ENCODE data around the gene C1QTNF8. TPM values are rescaled to one million over a fixed set of nuclear protein-coding genes. Genes with fewer than 3 reads are reported as not detected.

Gene C1QTNF8
- total RNA-seq, 1 experiment from 2014 or later = not detected

DNA sequence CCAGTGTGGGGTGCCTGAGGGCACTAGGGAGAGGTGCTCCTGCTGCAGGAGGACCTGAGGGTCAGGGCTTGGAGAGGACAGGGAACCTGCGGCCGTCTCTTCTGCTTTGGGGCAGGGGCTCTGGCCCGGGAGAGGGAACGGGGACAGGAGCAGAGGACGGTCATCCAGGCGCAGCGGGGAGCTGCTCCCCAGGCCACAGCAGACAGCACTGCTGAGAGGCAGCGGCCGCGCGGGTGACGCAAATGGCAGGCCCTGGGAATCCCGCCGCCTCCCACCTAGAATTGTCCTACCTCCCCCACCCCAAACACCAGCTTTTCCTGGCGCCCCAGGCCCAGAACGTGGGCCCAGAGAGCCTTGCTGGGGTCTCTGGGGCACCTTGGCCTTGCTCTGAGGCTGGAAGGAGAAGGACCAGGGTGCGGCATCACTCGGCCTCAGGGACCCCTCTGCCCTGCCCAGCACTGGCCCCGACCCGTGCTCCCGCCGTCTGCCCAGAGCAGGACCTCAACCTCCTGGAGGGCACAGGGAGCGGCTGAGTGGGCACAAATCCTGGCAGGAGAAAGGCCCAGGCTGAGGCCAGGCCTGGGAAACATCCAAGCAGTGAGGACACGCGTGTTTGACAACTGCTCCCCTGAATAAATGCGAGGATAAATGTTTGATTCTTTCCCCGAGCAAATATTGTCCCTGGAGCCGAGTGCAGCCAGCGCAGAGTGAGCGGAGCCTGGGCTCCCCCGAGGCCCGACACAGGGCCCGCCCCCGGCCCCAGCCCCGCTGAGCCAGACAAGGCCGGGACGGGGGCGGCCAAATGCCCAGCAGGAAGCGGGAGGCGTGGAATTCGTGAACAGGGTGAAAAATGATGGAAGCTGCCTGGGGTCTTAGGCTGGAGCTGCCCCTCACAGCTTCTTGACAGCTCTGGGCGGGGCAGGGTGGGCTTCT, 15.0 kb downstream of the C1QTNF8 start:
- POLR2A ChIA-PET (ENCODE audit: unreplicated experiment) = no interaction called here
- H3K4me3 ChIP-seq (ENCODE audit: low read length) = no peak overlapping the region
- 0 out of 2 replicates have a peak, but pooled peaks cover 3% of the 10 kb centered on the region for H3K9me3 ChIP-seq (ENCODE audit: low read length)
- no peak for ATAC-seq
- TF ChIP-seq, protein P1, sequence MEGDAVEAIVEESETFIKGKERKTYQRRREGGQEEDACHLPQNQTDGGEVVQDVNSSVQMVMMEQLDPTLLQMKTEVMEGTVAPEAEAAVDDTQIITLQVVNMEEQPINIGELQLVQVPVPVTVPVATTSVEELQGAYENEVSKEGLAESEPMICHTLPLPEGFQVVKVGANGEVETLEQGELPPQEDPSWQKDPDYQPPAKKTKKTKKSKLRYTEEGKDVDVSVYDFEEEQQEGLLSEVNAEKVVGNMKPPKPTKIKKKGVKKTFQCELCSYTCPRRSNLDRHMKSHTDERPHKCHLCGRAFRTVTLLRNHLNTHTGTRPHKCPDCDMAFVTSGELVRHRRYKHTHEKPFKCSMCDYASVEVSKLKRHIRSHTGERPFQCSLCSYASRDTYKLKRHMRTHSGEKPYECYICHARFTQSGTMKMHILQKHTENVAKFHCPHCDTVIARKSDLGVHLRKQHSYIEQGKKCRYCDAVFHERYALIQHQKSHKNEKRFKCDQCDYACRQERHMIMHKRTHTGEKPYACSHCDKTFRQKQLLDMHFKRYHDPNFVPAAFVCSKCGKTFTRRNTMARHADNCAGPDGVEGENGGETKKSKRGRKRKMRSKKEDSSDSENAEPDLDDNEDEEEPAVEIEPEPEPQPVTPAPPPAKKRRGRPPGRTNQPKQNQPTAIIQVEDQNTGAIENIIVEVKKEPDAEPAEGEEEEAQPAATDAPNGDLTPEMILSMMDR (conservative IDR thresholded peaks at IDR 0.05; ENCODE audit: low read depth, low read length) = no peak
- TF ChIP-seq EZH2phosphoT487 (IDR thresholded peaks at IDR 0.05; ENCODE audit: borderline replicate concordance, low read length) = no peak
- no peak for TF ChIP-seq EZH2 (IDR thresholded peaks at IDR 0.05; ENCODE audit: low read length, unreplicated experiment)
- H3F3A ChIP-seq (ENCODE audit: low read length, unreplicated experiment) = no peaks in the 10 kb centered on the region
- no peaks in the 10 kb centered on the region for H4K20me1 ChIP-seq (ENCODE audit: low read length)
- no peaks in the 10 kb centered on the region for H3K36me3 ChIP-seq (ENCODE audit: low read depth, low read length)
- H3K79me2 ChIP-seq (ENCODE audit: low read length) = no peaks in the 10 kb centered on the region
- intact Hi-C loops (cut with micrococcal nuclease) = no loop called here
- no peak overlapping the region for H2AFZ ChIP-seq (ENCODE audit: low read length)
- no peak for DNase-seq
- no TSS peak for BruUV-seq (replicated peaks)
- H3K9me2 ChIP-seq (replicated peaks; ENCODE audit: low read length) = no peaks in the 10 kb centered on the region
- H3K4me2 ChIP-seq (ENCODE audit: low read length) = no peak overlapping the region
- H3K4me1 ChIP-seq (ENCODE audit: insufficient read depth, low read length) = peaks cover 29% of the 10 kb centered on the region
- CTCF ChIA-PET = no interaction called here
- H3K27ac ChIP-seq (ENCODE audit: low read length) = no peak overlapping the region
- no peaks in the 10 kb centered on the region for H3K27me3 ChIP-seq (ENCODE audit: low read length)
- no peak overlapping the region for H3K9ac ChIP-seq (ENCODE audit: low read length)

DNA sequence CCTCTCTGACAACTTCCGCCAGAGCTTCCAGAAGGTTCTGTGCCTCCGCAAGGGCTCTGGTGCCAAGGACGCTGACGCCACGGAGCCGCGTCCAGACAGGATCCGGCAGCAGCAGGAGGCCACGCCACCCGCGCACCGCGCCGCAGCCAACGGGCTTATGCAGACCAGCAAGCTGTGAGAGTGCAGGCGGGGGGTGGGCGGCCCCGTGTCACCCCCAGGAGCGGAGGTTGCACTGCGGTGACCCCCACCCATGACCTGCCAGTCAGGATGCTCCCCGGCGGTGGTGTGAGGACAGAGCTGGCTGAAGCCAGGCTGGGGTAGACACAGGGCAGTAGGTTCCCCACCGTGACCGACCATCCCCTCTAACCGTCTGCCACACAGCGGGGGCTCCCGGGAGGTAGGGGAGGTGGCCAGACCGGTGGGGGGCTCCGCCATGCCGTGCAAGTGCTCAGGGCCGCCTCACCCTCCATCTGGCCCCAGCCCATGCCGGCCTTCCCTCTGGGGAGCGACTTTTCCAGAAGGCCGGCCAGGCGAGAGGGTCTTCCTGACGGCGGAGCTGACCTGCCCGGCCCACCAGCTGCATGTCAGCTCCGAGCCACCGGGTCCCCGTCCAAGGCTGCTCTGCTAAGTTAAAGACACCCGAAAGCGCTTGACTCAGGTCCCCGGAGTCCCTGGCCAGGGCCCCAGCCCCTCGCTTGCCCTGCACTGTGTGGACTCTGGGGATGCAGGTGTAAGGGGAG, 16.1 kb downstream of the C1QTNF8 start:
- H3K4me1 ChIP-seq (ENCODE audit: insufficient read depth, low read length) = peaks cover 29% of the 10 kb centered on the region
- intact Hi-C loops (cut with micrococcal nuclease) = no loop called here
- no peaks in the 10 kb centered on the region for H4K20me1 ChIP-seq (ENCODE audit: low read length)
- TF ChIP-seq, protein P1 (conservative IDR thresholded peaks at IDR 0.05; ENCODE audit: low read depth, low read length) = no peak
- TF ChIP-seq EZH2 (IDR thresholded peaks at IDR 0.05; ENCODE audit: low read length, unreplicated experiment) (no peak), EZH2phosphoT487 (IDR thresholded peaks at IDR 0.05; ENCODE audit: borderline replicate concordance, low read length) (no peak)
- no peak overlapping the region for H2AFZ ChIP-seq (ENCODE audit: low read length)
- no peak overlapping the region for H3K9ac ChIP-seq (ENCODE audit: low read length)
- no peak overlapping the region for H3K4me3 ChIP-seq (ENCODE audit: low read length)
- no peaks in the 10 kb centered on the region for H3K9me2 ChIP-seq (replicated peaks; ENCODE audit: low read length)
- no peaks in the 10 kb centered on the region for H3K27me3 ChIP-seq (ENCODE audit: low read length)
- no peaks in the 10 kb centered on the region for H3K36me3 ChIP-seq (ENCODE audit: low read depth, low read length)
- no peak overlapping the region for H3K4me2 ChIP-seq (ENCODE audit: low read length)
- POLR2A ChIA-PET (ENCODE audit: unreplicated experiment) = no interaction called here
- H3K27ac ChIP-seq (ENCODE audit: low read length) = no peak overlapping the region
- H3K79me2 ChIP-seq (ENCODE audit: low read length) = no peaks in the 10 kb centered on the region
- no peaks in the 10 kb centered on the region for H3K9me3 ChIP-seq (ENCODE audit: low read length)
- CTCF ChIA-PET = no interaction called here
- ATAC-seq (no peak), DNase-seq (no peak)
- no TSS peak for BruUV-seq (replicated peaks)
- no peaks in the 10 kb centered on the region for H3F3A ChIP-seq (ENCODE audit: low read length, unreplicated experiment)
